ENCODE results near the gene ISOC1.
A peak's percentile ranks its signal among the peaks of the same experiment; 100 is the strongest.

Gene ISOC1

DNA sequence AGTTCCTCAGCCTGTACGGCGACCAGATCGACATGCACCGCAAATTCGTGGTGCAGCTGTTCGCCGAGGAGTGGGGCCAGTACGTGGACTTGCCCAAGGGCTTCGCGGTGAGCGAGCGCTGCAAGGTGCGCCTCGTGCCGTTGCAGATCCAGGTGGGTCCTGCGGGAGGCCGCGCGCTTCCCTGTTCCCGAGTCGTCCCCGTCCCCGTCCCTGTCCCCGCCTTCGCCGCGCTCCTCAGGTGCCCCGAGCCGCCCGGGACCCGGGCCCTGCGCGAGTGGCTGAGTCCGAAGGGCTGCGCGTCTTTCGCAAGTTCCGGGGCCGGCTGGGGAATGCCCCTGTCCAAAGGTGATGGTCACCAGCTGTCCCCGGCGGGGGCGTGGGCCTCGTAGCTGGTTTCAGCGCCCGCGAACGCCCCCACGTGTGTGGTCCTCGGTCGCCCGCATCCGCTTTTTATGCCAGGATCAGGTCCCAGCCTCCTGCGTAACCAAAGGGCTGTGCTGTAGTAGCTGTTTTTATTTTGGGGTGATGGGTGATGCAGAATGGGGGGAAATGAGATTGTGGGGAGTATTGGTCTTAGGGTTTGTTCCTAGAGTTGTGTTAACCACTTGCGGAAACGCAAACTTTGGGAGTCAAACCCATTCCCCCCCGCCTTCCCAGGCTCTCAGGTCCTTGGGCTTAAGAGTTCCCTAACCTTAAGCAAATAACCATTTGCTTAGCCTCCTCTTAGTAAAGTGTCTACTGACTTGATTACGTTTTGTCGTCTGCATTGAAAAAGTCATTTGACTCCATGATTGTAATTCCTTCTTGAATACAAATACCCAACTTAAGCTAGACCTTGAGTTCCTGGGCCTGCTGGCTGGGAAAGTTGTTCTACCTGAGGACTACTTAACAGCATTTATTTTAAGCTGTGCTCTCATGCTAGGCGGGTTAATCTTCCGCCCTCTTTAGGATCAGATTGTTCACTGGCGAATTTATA, 663 bp downstream of the ISOC1 start:
- DNase-seq (ENCODE audit: low spot score), result peak; percentile 79

DNA sequence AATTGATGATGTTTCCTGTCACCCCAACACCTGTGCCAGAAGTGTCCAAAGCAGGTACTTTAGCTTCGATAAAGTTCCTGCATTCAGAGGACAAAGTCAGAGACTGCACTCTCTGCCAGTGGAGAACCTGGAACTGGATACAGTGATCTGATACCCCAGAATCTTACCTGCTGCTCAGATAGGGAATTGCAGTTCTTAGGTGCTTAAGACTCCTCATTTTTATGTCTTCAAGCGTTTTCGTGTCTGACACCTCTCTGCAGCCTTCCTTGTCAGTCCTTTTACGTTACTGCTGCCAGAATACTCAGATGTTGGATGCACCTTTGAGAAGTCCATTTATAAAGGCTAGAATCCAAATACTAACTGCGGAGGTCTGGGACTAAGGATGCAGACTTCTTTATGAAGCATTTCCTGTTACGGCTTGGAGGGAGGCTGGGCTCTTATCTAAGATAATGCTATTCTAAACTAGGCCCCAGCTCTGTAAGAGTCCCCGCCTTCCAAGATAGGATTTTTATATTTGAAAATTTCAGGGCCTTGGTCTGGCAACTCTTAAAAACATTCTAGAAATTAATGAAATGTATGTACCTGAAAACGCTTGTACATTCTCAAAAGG, 1.9 kb downstream of the ISOC1 start:
- no peak for DNase-seq (ENCODE audit: low spot score)

DNA sequence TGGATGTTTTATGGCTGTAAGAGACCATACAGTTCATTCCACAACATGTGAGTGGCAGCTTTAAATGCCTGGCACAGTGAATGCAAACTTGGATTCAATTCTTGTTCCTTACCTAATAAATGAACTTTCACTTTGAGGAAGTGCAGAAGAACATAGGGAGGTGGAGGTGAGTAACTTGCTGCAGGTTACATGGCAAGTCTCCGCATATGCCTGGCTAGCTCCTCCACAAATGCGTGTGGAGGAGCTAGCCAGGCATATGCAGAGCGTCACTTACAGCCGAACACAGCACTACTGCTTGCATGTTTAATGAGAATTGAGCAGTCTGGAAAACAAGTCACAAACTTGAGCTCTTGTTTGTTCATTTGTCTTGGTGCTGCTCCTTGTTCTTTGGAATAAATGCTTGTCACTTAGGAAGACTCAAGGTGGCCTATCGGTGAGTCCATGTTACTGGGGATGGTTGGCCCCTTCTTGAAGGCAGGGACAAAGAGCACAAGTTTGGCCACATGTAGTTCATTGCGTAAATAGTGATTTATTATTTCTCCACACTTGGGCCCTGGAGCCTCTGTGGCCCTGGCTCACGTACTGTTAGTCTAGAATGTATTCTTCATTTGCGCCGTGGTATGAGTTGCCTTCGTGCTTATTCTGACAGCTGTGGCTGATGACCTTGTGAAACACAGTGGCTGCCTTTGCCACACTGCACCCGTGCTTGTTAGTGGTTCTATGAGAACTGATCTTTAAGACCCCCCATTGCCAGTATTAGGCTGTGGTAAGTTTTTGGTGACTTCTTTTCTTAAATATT, 3.1 kb downstream of the ISOC1 start:
- no peak for DNase-seq (ENCODE audit: low spot score)

DNA sequence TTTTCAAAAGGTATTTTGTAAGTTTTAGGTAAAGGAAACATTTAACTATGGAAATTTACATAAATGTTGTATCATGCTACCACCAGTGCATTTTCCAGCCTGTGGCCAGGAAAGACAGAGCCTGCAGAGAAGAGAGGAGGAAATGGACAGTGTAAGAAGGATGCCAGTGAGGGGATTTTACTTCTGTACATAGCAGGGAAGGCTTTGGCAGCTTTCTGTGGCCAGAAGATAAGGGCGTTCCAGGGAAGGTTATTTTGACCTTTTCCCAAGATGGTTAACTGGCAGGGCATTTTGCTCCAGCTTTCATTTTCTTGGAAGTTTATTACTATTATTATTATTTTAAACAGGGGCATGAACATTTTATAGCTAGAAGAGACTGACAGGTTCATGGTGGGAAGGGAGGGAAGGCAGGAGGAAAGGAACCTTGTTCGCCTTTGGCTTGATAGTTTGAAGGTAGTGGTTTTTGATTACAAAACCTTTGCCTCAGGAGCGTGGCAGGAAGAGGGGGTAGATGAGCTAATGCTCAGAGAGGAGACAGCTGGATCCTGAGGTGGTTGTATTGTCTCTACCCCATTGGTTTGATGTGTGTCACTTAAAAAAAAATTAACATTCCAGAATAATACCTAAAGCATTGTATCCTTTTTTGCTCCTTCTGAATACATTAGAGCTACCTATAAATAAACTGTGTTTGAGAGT, 4.1 kb downstream of the ISOC1 start:
- no peak for DNase-seq (ENCODE audit: low spot score)

DNA sequence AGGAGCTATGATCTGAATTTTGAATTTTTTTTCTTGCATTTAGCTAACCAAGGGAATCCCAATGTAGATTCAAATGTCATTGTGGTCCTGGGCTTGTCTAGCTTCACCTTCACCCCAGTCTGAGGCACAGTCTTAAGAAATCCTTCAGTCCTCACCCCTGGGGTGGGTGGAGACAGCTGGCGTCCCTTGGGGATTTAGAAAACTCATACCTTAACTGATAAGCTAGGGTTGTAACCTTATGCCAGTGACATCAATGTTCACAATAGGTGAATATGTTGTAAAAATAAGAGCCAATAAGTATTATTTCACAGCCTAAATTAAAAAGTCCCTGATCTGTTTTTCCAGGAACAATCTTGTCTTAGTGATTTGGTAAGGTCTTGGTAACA, 4.6 kb downstream of the ISOC1 start:
- no peak for DNase-seq (ENCODE audit: low spot score)

DNA sequence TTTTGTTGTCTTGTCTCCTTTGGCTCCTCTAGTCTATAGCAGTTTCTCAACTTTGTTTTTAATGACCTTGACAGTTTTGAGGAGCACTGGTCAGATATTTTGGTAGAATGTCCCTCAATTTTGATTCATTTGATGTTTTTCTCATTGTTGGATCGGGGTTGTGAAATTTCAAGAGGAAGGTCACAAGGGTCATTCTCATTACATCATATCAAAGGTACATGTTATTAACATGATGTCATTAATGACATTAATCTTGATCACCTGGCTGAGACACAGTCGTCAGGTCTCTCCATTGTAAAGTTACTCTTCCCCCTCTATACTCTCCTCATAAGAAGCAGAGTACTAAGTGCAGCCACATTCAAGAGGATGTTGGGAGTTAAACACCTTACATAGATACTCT, 7.2 kb downstream of the ISOC1 start:
- DNase-seq (ENCODE audit: low spot score), result no peak

DNA sequence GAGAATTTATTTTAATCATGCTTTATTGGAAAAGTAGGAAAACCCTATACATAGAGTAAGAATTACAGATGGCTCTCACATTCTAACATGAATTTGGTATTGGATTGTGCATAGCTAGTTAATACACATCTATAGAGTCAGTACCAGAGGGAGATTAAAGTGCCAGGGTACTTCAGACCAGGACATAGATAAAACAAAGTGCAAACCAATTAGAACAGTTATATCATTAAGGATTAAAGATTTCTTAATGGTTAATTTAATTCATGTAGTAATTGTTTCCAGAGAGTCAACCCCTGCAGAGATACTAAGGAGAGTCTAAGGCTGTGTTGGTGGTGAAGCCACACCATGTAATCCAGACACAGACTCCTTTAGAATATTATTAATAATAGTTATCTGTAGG, 8.8 kb downstream of the ISOC1 start:
- no peak for DNase-seq (ENCODE audit: low spot score)

DNA sequence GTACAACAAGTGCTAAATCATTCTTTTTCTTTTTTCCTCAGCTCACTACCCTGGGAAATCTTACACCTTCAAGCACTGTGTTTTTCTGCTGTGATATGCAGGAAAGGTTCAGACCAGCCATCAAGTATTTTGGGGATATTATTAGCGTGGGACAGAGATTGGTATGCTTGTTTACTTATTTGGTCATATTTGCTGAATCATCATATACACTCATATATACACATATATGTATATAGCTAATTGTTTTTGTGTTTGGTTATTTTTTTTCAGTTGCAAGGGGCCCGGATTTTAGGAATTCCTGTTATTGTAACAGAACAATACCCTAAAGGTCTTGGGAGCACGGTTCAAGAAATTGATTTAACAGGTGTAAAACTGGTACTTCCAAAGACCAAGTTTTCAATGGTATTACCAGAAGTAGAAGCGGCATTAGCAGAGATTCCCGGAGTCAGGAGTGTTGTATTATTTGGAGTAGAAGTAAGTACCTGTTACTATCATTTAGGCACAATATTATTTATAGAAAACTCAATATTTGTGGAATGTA, 10.4 kb downstream of the ISOC1 start:
- no peak for DNase-seq (ENCODE audit: low spot score)

DNA sequence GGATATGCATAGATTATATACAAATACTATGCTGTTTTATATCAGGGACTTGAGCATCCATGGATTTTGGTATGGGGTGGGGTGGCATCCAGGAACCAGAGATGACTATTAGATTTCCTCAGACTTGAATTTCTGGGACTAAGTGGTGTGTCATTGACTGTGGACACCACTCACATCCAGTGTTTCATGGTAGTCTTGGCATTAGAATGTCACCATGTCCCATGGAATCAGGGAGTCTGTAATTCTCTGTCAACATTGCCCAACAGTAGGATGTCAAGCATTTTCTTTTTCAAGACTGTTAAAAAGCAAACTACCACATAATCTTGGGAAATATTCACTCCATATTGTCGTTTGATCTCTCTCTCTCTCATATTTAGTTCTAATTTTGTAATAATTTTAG, 13.1 kb downstream of the ISOC1 start:
- DNase-seq (ENCODE audit: low spot score), result no peak

DNA sequence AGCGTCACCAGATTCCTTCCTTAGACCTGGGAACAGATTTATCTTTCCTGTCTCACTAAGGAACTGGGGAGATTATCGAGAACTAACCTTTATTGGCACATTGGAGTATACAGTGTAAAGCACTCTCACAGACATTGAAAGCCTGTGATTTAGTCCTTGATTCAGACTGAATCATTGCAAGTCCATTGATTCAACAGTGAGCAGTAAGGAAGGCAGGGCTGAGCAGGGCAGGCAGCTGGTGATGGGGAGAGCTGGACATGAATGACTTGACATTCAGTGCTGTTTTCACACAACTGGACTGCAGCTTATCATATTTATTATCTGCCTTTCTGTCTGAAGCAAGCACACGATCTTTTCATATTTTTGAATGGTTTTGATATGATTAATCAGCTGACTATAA, 16.2 kb downstream of the ISOC1 start:
- DNase-seq (ENCODE audit: low spot score), result no peak

DNA sequence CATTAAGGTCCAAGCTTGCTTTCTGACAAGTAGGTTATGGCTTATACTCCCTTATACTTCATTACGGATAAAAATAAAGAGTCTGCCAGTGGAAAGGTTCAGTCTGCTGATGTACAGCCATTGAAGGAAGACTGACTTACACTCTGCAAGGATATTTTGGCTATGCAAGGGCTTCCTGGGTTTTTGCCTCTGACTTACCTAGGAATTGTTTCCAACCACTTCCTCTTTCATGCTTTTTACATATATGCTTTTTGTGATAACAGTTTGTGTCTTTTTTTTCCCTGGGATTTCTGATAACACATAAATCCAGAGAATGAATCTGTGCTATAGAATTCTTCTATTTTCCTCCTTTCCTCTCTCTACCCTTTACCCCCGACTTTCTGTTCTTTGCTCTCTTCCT, 16.8 kb downstream of the ISOC1 start:
- DNase-seq (ENCODE audit: low spot score), result no peak

DNA sequence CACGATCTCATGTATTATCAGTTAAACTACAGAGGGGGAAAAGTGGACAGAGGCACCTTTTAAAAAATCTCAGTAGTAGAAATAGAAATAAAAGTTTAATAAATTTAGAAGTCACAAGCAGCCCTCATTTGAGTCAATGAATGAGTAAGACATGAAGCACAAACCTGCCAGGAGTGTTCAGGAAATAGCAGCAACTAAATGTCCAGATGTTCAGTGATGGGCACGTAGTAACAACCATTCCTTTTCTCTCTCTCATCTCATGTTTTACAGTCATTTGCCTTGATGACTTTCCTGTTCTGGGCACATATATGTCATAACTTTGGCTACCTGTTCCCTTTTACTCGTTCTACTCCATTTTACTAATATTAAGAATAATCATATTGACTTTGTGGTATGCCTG, 17.7 kb downstream of the ISOC1 start:
- DNase-seq (ENCODE audit: low spot score), result no peak

DNA sequence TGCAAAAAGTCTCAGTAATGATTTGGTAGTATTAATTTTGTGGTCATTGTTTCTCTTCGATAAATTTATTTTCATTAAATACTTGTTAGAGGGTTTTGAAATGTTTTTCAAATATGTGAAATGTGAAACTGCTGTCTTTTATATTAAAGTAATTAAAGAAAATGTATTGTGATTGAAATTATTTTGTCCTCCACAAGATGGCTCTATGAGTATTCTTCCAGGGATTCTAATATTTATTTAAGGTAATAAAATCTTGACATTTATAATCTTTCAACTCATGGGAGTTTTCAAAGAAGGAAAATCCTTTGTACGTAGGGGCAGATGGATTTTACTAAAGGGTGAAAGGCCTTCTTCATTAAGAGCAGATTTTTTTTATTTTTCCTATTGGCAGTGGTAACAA, 19.3 kb downstream of the ISOC1 start:
- no peak for DNase-seq (ENCODE audit: low spot score)

DNA sequence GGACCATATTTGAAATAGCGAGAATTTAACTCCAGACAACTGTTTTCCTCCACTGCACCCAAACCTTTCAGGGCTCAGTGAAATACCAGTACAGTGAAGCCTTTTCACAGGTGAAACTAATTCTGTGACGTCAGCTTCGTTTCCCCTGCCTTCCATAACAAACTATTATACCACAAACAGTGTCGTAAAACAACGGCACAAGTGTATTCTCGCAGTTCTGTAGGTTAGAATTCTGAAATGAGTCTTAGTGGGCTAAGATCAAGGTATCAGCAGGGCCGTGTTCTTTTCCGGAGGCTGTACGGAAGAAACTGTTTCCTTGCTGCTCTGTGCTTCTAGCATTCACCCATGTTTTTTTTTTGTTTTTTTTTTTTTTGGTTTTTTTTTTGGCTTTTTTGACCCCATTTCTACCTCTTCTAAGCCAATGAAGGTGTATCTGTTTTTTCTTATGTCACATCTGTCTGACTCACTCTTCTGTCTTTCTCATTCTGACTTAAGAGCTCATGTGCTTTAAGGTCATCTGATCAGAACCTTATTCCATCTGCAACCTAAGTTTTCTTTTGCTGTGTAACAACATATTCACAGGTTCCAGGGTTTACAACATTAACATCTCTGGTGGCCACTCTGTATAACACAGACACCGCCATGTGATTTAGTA, 20.1 kb downstream of the ISOC1 start:
- no peak for DNase-seq (ENCODE audit: low spot score)

DNA sequence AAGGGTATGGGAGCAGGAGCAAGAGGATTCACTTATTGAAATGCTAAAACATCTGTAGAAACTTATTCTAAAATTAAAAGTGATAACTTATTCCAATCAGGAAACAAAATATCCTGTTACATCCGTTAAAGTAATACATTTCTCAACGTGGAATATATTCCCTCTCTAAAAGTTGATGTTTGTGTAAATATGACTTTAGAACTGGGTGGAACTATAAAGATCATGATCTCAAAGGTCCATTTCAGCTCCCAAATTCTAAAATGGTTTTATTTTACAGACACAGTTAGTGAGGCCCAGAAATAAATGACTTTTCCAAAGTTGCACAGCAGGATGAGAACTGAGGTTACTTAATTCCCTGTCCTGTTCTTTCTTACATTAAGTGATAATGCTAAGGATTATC, 21.1 kb downstream of the ISOC1 start:
- no peak for DNase-seq (ENCODE audit: low spot score)

DNA sequence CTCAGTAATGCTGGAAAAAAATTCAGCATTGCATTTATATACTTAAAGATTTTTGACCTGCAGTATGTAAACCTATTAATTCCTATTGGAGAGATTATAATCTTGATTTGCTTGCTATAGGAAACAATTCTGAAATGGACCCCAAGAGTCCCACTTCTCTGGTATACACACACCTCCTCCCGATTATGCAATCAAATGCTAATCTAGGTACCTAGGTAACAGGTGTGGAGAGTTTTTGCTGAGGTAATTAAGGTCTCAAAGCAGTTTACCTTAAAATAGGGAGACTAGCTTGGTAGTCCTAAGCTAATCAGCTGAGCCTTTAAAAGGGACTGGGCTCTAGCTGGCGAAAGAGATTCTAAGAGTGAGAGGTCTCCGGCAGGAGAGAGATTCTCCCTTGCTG, 22.2 kb downstream of the ISOC1 start:
- DNase-seq (ENCODE audit: low spot score), result no peak

DNA sequence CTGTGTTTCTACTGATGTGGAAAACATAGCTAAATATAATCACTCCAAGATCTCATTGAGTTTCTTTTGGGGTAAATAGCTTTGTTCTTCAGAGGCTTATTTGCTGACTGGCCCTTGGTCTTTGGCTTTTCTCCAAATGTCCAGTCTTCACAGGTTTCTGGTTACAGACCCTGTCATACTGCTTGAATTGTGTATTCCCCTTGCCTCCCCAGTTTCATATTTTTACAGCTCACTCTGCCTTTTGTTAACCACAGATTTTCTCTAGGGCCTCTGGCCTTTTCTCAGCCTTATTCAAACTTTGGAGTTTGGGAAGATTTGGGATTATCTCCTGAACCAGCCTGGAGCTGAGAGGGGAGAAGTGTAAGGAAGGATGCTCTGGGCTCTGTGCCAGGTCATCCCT, 23.9 kb downstream of the ISOC1 start:
- DNase-seq (ENCODE audit: low spot score), result no peak

DNA sequence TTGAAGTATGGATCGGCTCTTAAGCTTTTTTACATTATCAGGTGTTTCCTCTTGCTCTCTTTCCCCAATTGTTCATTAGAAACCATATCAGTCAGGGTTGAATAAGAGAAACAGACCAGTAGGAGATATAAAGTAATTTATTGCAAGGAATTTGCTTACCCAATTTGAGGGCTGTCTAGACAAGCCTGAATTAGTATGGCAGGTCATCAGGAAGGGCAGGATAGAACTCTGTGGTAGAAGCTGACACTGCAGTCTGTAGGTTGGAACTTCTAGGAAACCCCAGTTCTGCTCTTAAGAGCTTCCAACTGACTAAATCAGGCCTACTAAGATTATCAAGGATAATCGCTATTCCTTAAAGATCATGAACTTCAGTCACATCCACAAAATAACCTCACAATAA, 24.3 kb downstream of the ISOC1 start:
- DNase-seq (ENCODE audit: low spot score), result no peak

DNA sequence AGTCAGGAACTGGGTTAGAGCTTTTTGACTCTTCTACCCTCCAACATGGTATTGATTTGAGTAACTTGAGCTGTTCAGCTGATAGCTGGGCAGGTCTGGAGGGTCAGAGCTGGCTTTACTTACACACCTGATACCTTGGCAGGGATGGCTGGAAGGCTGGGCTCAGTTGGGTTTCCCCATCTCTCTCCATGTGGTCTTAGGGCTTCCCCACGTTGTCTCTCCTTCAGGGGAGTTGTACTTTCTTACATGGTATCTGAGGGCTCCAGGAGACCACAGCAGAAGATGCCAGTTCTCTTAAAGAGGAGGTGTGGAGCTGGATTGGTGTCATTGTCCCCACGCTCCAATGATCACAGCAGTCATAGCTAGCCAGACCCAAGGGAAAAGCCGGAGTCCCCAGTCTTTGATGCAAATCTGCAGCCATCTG, 25.6 kb downstream of the ISOC1 start:
- no peak for DNase-seq (ENCODE audit: low spot score)

DNA sequence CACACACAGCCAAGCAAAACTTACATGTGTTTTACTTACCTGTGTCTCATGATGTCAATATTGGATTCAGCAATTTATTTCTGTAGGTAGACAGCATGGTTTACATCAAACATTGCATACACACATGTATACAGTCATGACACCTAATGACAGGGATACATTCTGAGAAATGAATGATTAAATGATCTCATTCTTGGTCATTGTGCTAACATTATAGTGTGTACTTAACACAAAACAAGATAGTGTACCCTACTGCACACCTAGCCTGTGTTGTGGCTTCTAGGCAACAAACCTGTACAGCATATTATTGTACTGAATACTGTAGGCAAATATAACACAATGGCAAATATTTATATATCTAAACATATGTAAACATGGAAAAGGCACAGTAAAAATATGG, 28.0 kb downstream of the ISOC1 start:
- no peak for DNase-seq (ENCODE audit: low spot score)

DNA sequence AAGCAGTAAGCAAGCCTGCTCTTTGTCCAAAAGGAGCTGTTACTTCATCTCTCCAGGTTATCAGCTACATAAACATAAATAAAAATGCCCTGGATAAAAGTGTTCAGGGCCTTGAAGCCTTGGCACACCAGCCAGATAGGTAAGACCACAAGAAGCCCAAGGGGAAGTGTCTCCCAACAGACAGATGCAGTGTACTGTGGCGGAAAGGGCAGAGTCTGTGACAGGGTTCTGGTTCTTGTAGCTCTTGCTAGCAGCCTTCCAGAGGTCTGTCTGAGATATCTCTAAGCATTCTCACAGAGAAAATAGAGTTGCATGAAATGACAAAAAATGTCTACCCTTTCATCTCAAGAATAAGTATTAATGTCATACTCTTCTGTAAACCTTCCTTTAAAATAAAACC, 30.1 kb downstream of the ISOC1 start:
- no peak for DNase-seq (ENCODE audit: low spot score)

All from ecto neural progenitor cell (in vitro differentiated cells).